Thyroid gland (tissue), 4 donors: ENCODE measurements around the gene EXOC4. TPM values are rescaled to one million over a fixed set of nuclear protein-coding genes. Genes with fewer than 3 reads are reported as not detected.

Source experiments
- DNase-seq, 2 donors: peaks; one replicate each; pipeline ENCODE4 v3.0.0-alpha.2; 2019
- H3K27ac ChIP-seq, 3 donors: fragments of 200-600 bp; sonication (generic); 1 replicate in 2 of 3; 2 replicates in 1 of 3; pipeline ENCODE4 v1.5.1; 2016 to 2019; ENCODE audit warnings: mild to moderate bottlenecking in 1 of 3, moderate library complexity in 1 of 3
- H3K27me3 ChIP-seq: fragments of 200-600 bp; sonication (generic); one replicate; pipeline ENCODE4 v1.5.1; 2019
- H3K36me3 ChIP-seq, 2 donors: fragments of 200-600 bp; sonication (generic); one replicate each; pipeline ENCODE4 v1.5.1; 2016 to 2019
- H3K4me1 ChIP-seq, 2 donors: fragments of 200-600 bp; sonication (generic); one replicate each; pipeline ENCODE4 v1.5.1; 2017 to 2019
- H3K4me3 ChIP-seq, 3 donors: fragments of 200-600 bp; sonication (generic); replicated peaks in 1 of 3; 1 replicate in 2 of 3; 2 replicates in 1 of 3; pipeline ENCODE4 v1.5.1; 2016; ENCODE audit warnings: mild to moderate bottlenecking in 1 of 3
- H3K9me3 ChIP-seq: fragments of 200-600 bp; sonication (generic); one replicate; pipeline ENCODE4 v1.5.1; 2017
- CTCF ChIP-seq, 6 experiments: fragments of 200-600 bp in 3 of 6; fragments of 450-650 bp in 3 of 6; sonication (generic) in 3 of 6; IDR thresholded peaks; one replicate each; pipeline ENCODE4 v1.5.1; 2016 to 2019; ENCODE audit warnings: antibody characterized with exemption in 6 of 6, mild to moderate bottlenecking in 2 of 6, inconsistent platforms in 1 of 6, moderate library complexity in 1 of 6
- POLR2A ChIP-seq, 2 donors: fragments of 450-650 bp; IDR thresholded peaks; one replicate each; pipeline ENCODE4 v1.6.1; 2017; ENCODE audit warnings: antibody characterized with exemption in 2 of 2, mild to moderate bottlenecking in 2 of 2, moderate library complexity in 1 of 2
- WGBS, 2 donors: methylation state at CpG; one replicate each; pipeline ENCODE4 v1.1.5; 2017; 5-methylcytosine and 5-hydroxymethylcytosine counted together
- intact Hi-C: fragments of 100-400 bp; cut with DNase I; formaldehyde crosslinking; loops from one replicate; pipeline ENCODE4 v1.15.1; 2023
- total RNA-seq, 4 donors: library from RNA; depleted of rRNA; stranded (reverse); fragments of >200 nt; gene quantifications; one replicate each; pipeline ENCODE4 v1.2.3, GENCODE V29; 2016

The EXOC4 gene
- total RNA-seq, 4 donors from 2014 or later = 74.0 to 116 (median 107) TPM

- H3K4me1 ChIP-seq = no peaks in the 10 kb centered on the region
- no peak for TF ChIP-seq POLR2A (IDR thresholded peaks at IDR 0.05)
- no peak for TF ChIP-seq CTCF (IDR thresholded peaks at IDR 0.05)
- no peak overlapping the region for H3K4me3 ChIP-seq
- no peak overlapping the region for H3K27ac ChIP-seq
- H3K36me3 ChIP-seq = no peaks in the 10 kb centered on the region
- no peaks in the 10 kb centered on the region for H3K9me3 ChIP-seq
- no peak for DNase-seq
- intact Hi-C loops = no loop called here
- H3K27me3 ChIP-seq = no peaks in the 10 kb centered on the region
Measured at GRCh38 chr7:133770863-133771492, 518.1 kb downstream of the EXOC4 start.

- intact Hi-C loops = no loop called here
- DNase-seq = no peak
- 91 to 92% methylated on average over 4 of the region's 4 CpGs for WGBS, 2 donors
- Histone ChIP-seq H3K36me3 (no peaks in the 10 kb centered on the region), H3K4me3 (no peak overlapping the region), H3K27ac (no peak overlapping the region), H3K9me3 (no peaks in the 10 kb centered on the region), H3K4me1 (no peaks in the 10 kb centered on the region), H3K27me3 (no peaks in the 10 kb centered on the region)
- TF ChIP-seq CTCF (IDR thresholded peaks at IDR 0.05) = no peak
Measured at GRCh38 chr7:133771788-133772419, 519.0 kb downstream of the EXOC4 start.

- 70 to 72% methylated on average over 3 of the region's 3 CpGs for WGBS, 2 donors
- intact Hi-C loops = no loop called here
- no peak for DNase-seq
- H3K9me3 ChIP-seq = no peaks in the 10 kb centered on the region
- H3K4me3 ChIP-seq = no peak overlapping the region
- H3K36me3 ChIP-seq = no peaks in the 10 kb centered on the region
- TF ChIP-seq POLR2A (IDR thresholded peaks at IDR 0.05) (no peak), CTCF (IDR thresholded peaks at IDR 0.05) (no peak)
- H3K27ac ChIP-seq = no peak overlapping the region
- H3K27me3 ChIP-seq = no peaks in the 10 kb centered on the region
- H3K4me1 ChIP-seq = no peaks in the 10 kb centered on the region
Measured at GRCh38 chr7:133773601-133774000, 520.7 kb downstream of the EXOC4 start.

- Histone ChIP-seq H3K27ac (no peak overlapping the region), H3K4me3 (no peak overlapping the region), H3K27me3 (no peaks in the 10 kb centered on the region), H3K9me3 (no peaks in the 10 kb centered on the region), H3K4me1 (no peaks in the 10 kb centered on the region), H3K36me3 (no peaks in the 10 kb centered on the region)
- TF ChIP-seq POLR2A (IDR thresholded peaks at IDR 0.05) (no peak), CTCF (IDR thresholded peaks at IDR 0.05) (no peak)
- 93% methylated on average over 4 of the region's 4 CpGs for WGBS, 2 donors
- no peak for DNase-seq
- intact Hi-C loops = no loop called here
Measured at GRCh38 chr7:133775201-133775600, 522.3 kb downstream of the EXOC4 start.

- Histone ChIP-seq H3K9me3 (no peaks in the 10 kb centered on the region), H3K27ac (no peak overlapping the region), H3K4me3 (no peak overlapping the region), H3K4me1 (no peaks in the 10 kb centered on the region), H3K36me3 (no peaks in the 10 kb centered on the region), H3K27me3 (no peaks in the 10 kb centered on the region)
- intact Hi-C loops = no loop called here
- DNase-seq = no peak
- TF ChIP-seq CTCF (IDR thresholded peaks at IDR 0.05) = no peak
- no peak for TF ChIP-seq POLR2A (IDR thresholded peaks at IDR 0.05)
- 88 to 94% methylated on average over 3 of the region's 3 CpGs for WGBS, 2 donors
Measured at GRCh38 chr7:133776266-133776665, 523.4 kb downstream of the EXOC4 start.
